HepG2 (cell line): ENCODE results near the gene LIME1. TPM values are rescaled to one million over a fixed set of nuclear protein-coding genes. Genes with fewer than 3 reads are reported as not detected.

ENCODE experiments used
- EED ChIP-seq: sonication (generic); formaldehyde crosslinking; IDR thresholded peaks from 2 replicates; pipeline ENCODE4 v1.5.0; 2020; ENCODE audit warnings: mild to moderate bottlenecking, missing genetic modification reagents
- ELF3 ChIP-seq: IDR thresholded peaks from 2 replicates; pipeline ENCODE4 v1.6.1; 2016; ENCODE audit warnings: missing genetic modification reagents, missing compliant biosample characterization
- MAFK ChIP-seq, 2 experiments: IDR thresholded peaks in 1 of 2; conservative IDR thresholded peaks in 1 of 2; 2 replicates each; pipeline ENCODE4 v1.6.1; 2011; ENCODE audit warnings: improper control_type of control experiment in 2 of 2, low read length in 2 of 2
- NKX3-1 ChIP-seq: sonication (generic); formaldehyde crosslinking; IDR thresholded peaks from 2 replicates; pipeline ENCODE4 v1.5.0; 2020; ENCODE audit warnings: missing genetic modification reagents
- SUZ12 ChIP-seq: fragments of 150-350 bp; IDR thresholded peaks from 2 replicates; pipeline ENCODE4 v1.6.1; 2014; ENCODE audit warnings: low read depth, low read length
- TCF7 ChIP-seq: sonication (generic); IDR thresholded peaks from 2 replicates; pipeline ENCODE4 v1.6.1; 2016; ENCODE audit warnings: antibody characterized with exemption, low read depth
- ZFX ChIP-seq: sonication (generic); formaldehyde crosslinking; IDR thresholded peaks from 2 replicates; pipeline ENCODE4 v1.4.0; 2020; ENCODE audit warnings: mild to moderate bottlenecking, low read depth, missing genetic modification reagents, moderate library complexity
- ZNF530 ChIP-seq: sonication (generic); formaldehyde crosslinking; IDR thresholded peaks from 2 replicates; pipeline ENCODE4 v1.5.0; 2020; ENCODE audit warnings: low read depth, mild to moderate bottlenecking, missing genetic modification reagents
- ZNF546 ChIP-seq: sonication (generic); formaldehyde crosslinking; conservative IDR thresholded peaks from 2 replicates; pipeline ENCODE4 v1.8.1; 2023; ENCODE audit warnings: mild to moderate bottlenecking, missing genetic modification reagents
- ZNF891 ChIP-seq: sonication (generic); formaldehyde crosslinking; IDR thresholded peaks from 2 replicates; pipeline ENCODE4 v1.5.0; 2020; ENCODE audit warnings: mild to moderate bottlenecking, missing genetic modification reagents
- ZZZ3 ChIP-seq: sonication (generic); formaldehyde crosslinking; IDR thresholded peaks from 2 replicates; pipeline ENCODE4 v1.4.0; 2020; ENCODE audit warnings: missing genetic modification reagents, mild to moderate bottlenecking, borderline replicate concordance
- polyA plus RNA-seq, 8 experiments: library from polyadenylated mRNA; depleted of rRNA in 3 of 8; stranded (reverse) in 7 of 8; unstranded in 1 of 8; fragments of >200 nt; fragmentation: Illumina TruSeq in 4 of 8; extraction: Trizol in 4 of 8; gene quantifications; 2 replicates each; pipeline versions ENCODE4 v1.2.1 to v1.2.3, GENCODE V29; 2011 to 2016; ENCODE audit warnings: low read depth in 4 of 8, missing spikeins in 1 of 8, mixed read lengths in 1 of 8; ENCODE audit not compliant: insufficient read depth in 1 of 8
- total RNA-seq, 5 experiments: library from RNA; depleted of rRNA; stranded (reverse); fragments of >200 nt; fragmentation: Illumina TruSeq; extraction: Trizol; gene quantifications; 2 replicates each; pipeline ENCODE4 v1.2.3, GENCODE V29; 2016; ENCODE audit warnings: low read depth in 1 of 5
- TF ChIP-seq, protein P1 (sequence below): sonication (generic); formaldehyde crosslinking; IDR thresholded peaks from 2 replicates; pipeline ENCODE4 v1.4.0; 2020; ENCODE audit warnings: missing genetic modification reagents, borderline replicate concordance
- TF ChIP-seq, protein P2 (sequence below): sonication (generic); formaldehyde crosslinking; IDR thresholded peaks from 2 replicates; pipeline ENCODE4 v1.4.0; 2020; ENCODE audit warnings: missing genetic modification reagents, borderline replicate concordance
- TF ChIP-seq, protein P3 (sequence below): sonication (generic); formaldehyde crosslinking; IDR thresholded peaks from 2 replicates; pipeline ENCODE4 v1.9.0; 2021; ENCODE audit warnings: mild to moderate bottlenecking, missing genetic modification reagents
- TF ChIP-seq, protein P4 (sequence below): fragments of 450-650 bp; IDR thresholded peaks from 2 replicates; pipeline ENCODE4 v1.6.1; 2017
- TF ChIP-seq, protein P5 (sequence below): sonication (generic); formaldehyde crosslinking; IDR thresholded peaks from 2 replicates; pipeline ENCODE4 v1.5.1; 2020; ENCODE audit warnings: missing genetic modification reagents, mild to moderate bottlenecking, borderline replicate concordance

The LIME1 gene
- total and polyA plus RNA-seq, 2 of the 13 experiments (the other 11 are each of a cell fraction or from before 2014, with no cell fraction given): 13.0 to 61.5 TPM

DNA sequence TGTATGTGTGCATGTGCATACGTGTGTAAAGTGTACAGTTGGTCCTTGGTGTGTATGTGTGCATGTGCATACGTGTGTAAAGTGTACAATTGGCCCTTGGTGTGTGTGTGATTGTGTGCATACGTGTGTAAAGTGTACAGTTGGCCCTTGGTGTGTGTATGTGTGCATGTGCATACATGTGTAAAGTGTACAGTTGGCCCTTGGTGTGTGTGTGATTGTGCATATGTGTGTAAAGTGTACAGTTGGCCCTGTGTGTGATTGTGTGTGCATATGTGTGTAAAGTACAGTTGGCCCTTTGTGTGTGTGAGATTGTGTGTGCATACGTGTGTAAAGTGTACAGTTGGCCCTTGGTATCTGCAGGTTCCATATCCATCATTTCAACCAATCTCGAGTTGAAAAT lies 5.1 kb upstream of the LIME1 start (continued):
- TF ChIP-seq, protein P1, sequence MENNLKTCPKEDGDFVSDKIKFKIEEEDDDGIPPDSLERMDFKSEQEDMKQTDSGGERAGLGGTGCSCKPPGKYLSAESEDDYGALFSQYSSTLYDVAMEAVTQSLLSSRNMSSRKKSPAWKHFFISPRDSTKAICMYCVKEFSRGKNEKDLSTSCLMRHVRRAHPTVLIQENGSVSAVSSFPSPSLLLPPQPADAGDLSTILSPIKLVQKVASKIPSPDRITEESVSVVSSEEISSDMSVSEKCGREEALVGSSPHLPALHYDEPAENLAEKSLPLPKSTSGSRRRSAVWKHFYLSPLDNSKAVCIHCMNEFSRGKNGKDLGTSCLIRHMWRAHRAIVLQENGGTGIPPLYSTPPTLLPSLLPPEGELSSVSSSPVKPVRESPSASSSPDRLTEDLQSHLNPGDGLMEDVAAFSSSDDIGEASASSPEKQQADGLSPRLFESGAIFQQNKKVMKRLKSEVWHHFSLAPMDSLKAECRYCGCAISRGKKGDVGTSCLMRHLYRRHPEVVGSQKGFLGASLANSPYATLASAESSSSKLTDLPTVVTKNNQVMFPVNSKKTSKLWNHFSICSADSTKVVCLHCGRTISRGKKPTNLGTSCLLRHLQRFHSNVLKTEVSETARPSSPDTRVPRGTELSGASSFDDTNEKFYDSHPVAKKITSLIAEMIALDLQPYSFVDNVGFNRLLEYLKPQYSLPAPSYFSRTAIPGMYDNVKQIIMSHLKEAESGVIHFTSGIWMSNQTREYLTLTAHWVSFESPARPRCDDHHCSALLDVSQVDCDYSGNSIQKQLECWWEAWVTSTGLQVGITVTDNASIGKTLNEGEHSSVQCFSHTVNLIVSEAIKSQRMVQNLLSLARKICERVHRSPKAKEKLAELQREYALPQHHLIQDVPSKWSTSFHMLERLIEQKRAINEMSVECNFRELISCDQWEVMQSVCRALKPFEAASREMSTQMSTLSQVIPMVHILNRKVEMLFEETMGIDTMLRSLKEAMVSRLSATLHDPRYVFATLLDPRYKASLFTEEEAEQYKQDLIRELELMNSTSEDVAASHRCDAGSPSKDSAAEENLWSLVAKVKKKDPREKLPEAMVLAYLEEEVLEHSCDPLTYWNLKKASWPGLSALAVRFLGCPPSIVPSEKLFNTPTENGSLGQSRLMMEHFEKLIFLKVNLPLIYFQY: no peak
- TF ChIP-seq, protein P2, sequence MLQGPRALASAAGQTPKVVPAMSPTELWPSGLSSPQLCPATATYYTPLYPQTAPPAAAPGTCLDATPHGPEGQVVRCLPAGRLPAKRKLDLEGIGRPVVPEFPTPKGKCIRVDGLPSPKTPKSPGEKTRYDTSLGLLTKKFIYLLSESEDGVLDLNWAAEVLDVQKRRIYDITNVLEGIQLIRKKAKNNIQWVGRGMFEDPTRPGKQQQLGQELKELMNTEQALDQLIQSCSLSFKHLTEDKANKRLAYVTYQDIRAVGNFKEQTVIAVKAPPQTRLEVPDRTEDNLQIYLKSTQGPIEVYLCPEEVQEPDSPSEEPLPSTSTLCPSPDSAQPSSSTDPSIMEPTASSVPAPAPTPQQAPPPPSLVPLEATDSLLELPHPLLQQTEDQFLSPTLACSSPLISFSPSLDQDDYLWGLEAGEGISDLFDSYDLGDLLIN (CRISPR knock-in tag): no peak
- TF ChIP-seq ZNF546 (CRISPR knock-in tag) (no peak), MAFK (conservative IDR thresholded peaks at IDR 0.05 in 1 of 2, IDR thresholded peaks at IDR 0.05 in 1 of 2; ENCODE audit: low read length in 2 of 2) (no peak), SUZ12 (no peak), TCF7 (no peak), ZNF530 (CRISPR knock-in tag) (no peak), ZZZ3 (CRISPR knock-in tag) (no peak), NKX3-1 (no peak), ZNF891 (no peak), EED (CRISPR knock-in tag) (no peak), ELF3 (CRISPR knock-in tag) (no peak), ZFX (CRISPR knock-in tag) (no peak)
- TF ChIP-seq, protein P3, sequence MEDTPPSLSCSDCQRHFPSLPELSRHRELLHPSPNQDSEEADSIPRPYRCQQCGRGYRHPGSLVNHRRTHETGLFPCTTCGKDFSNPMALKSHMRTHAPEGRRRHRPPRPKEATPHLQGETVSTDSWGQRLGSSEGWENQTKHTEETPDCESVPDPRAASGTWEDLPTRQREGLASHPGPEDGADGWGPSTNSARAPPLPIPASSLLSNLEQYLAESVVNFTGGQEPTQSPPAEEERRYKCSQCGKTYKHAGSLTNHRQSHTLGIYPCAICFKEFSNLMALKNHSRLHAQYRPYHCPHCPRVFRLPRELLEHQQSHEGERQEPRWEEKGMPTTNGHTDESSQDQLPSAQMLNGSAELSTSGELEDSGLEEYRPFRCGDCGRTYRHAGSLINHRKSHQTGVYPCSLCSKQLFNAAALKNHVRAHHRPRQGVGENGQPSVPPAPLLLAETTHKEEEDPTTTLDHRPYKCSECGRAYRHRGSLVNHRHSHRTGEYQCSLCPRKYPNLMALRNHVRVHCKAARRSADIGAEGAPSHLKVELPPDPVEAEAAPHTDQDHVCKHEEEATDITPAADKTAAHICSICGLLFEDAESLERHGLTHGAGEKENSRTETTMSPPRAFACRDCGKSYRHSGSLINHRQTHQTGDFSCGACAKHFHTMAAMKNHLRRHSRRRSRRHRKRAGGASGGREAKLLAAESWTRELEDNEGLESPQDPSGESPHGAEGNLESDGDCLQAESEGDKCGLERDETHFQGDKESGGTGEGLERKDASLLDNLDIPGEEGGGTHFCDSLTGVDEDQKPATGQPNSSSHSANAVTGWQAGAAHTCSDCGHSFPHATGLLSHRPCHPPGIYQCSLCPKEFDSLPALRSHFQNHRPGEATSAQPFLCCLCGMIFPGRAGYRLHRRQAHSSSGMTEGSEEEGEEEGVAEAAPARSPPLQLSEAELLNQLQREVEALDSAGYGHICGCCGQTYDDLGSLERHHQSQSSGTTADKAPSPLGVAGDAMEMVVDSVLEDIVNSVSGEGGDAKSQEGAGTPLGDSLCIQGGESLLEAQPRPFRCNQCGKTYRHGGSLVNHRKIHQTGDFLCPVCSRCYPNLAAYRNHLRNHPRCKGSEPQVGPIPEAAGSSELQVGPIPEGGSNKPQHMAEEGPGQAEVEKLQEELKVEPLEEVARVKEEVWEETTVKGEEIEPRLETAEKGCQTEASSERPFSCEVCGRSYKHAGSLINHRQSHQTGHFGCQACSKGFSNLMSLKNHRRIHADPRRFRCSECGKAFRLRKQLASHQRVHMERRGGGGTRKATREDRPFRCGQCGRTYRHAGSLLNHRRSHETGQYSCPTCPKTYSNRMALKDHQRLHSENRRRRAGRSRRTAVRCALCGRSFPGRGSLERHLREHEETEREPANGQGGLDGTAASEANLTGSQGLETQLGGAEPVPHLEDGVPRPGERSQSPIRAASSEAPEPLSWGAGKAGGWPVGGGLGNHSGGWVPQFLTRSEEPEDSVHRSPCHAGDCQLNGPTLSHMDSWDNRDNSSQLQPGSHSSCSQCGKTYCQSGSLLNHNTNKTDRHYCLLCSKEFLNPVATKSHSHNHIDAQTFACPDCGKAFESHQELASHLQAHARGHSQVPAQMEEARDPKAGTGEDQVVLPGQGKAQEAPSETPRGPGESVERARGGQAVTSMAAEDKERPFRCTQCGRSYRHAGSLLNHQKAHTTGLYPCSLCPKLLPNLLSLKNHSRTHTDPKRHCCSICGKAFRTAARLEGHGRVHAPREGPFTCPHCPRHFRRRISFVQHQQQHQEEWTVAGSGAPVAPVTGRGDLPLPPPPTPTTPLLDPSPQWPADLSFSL (CRISPR knock-in tag): peak; percentile 78
- TF ChIP-seq, protein P4, sequence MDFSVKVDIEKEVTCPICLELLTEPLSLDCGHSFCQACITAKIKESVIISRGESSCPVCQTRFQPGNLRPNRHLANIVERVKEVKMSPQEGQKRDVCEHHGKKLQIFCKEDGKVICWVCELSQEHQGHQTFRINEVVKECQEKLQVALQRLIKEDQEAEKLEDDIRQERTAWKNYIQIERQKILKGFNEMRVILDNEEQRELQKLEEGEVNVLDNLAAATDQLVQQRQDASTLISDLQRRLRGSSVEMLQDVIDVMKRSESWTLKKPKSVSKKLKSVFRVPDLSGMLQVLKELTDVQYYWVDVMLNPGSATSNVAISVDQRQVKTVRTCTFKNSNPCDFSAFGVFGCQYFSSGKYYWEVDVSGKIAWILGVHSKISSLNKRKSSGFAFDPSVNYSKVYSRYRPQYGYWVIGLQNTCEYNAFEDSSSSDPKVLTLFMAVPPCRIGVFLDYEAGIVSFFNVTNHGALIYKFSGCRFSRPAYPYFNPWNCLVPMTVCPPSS: no peak
- TF ChIP-seq, protein P5, sequence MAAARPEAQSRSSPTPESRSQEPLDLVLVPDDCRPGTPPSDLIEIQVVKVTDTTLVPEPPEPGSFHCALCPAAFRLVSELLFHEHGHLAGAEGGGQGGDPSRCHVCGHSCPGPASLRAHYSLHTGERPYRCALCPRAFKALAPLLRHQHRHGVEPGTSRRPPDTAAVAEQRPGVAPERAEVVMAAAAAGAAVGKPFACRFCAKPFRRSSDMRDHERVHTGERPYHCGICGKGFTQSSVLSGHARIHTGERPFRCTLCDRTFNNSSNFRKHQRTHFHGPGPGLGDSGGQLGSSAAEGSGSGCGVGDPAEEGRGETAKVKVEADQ (CRISPR knock-in tag): no peak
